Keratinocyte (primary cell): ENCODE results near the gene SPEM2.

ENCODE experiments used
- EZH2 ChIP-seq: IDR thresholded peaks from one replicate; pipeline ENCODE4 v1.6.1; 2012; ENCODE audit warnings: inconsistent platforms, mild to moderate bottlenecking, low read length, moderate library complexity
- TF ChIP-seq, protein P1 (sequence below), 3 experiments: IDR thresholded peaks in 1 of 3; conservative IDR thresholded peaks in 1 of 3; optimal IDR thresholded peaks in 1 of 3; 2 replicates in 2 of 3; 3 replicates in 1 of 3; pipeline versions ENCODE3 to v1.5.1; 2011; ENCODE audit warnings: low read length in 3 of 3, mild to moderate bottlenecking in 3 of 3, moderate library complexity in 2 of 3, control low read depth in 1 of 3, inconsistent platforms in 1 of 3; ENCODE audit not compliant: insufficient read depth in 2 of 3; ENCODE audit errors: extremely low read depth in 1 of 3

DNA sequence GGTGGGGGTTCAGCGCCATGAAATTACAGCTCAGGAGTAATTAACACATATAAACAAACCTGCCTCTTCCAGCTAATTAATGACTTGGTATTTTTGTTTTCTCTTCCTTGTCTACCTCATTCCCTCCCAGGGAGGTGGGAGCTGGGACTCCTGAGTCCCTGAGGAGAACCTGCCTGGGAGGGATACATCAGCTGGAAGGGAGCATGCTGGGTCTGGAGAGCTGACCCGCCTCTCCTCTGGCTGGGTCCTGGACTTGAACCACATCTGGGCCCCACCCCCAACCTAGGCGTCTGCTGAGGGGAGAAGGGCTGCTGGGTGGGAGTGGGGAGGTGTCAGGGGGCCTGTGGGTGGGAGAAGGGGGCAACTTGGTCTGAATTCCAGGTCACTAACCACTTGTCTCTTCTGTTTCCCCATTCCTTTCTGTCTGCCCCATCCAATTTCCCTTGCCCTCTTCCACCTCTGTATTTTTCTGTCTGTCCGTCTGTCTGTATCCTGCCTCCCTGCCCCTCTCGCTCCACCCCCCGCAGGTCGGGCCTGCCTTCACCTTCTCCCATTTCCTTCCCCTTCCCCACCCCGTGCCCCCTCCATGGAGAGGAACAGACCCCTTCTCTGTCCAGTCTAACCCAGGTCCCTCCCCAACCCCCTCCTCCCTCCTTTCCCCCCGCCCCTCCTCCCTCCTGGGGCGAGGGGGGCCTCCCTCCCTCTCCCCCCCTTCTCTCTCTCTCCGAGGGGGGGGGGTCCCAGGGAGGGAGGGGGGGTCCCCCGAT lies 17.7 kb upstream of the SPEM2 start, which contains the start of gene NLGN2:
- no peak for TF ChIP-seq EZH2
- TF ChIP-seq, protein P1, sequence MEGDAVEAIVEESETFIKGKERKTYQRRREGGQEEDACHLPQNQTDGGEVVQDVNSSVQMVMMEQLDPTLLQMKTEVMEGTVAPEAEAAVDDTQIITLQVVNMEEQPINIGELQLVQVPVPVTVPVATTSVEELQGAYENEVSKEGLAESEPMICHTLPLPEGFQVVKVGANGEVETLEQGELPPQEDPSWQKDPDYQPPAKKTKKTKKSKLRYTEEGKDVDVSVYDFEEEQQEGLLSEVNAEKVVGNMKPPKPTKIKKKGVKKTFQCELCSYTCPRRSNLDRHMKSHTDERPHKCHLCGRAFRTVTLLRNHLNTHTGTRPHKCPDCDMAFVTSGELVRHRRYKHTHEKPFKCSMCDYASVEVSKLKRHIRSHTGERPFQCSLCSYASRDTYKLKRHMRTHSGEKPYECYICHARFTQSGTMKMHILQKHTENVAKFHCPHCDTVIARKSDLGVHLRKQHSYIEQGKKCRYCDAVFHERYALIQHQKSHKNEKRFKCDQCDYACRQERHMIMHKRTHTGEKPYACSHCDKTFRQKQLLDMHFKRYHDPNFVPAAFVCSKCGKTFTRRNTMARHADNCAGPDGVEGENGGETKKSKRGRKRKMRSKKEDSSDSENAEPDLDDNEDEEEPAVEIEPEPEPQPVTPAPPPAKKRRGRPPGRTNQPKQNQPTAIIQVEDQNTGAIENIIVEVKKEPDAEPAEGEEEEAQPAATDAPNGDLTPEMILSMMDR (optimal IDR thresholded peaks at IDR 0.05 in 1 of 3, IDR thresholded peaks at IDR 0.05 in 1 of 3, conservative IDR thresholded peaks at IDR 0.05 in 1 of 3; ENCODE audit: extremely low read depth in 1 of 3, insufficient read depth in 2 of 3, low read length in 3 of 3) = no peak
